Vagina (tissue), 2 donors: ENCODE results near the gene CZIB.

ENCODE experiments used
- POLR2A ChIP-seq, 2 donors: fragments of 450-650 bp; IDR thresholded peaks; one replicate each; pipeline ENCODE4 v1.6.1; 2017; ENCODE audit warnings: antibody characterized with exemption in 2 of 2, mild to moderate bottlenecking in 2 of 2, moderate library complexity in 2 of 2
- POLR2AphosphoS5 ChIP-seq, 2 donors: sonication (generic); formaldehyde crosslinking; IDR thresholded peaks; one replicate each; pipeline ENCODE4 v1.9.0; 2017; ENCODE audit warnings: antibody characterized with exemption in 2 of 2, mild to moderate bottlenecking in 2 of 2, low read depth in 1 of 2; ENCODE audit not compliant: insufficient read depth in 1 of 2
- TF ChIP-seq, protein P1 (sequence below), 3 experiments: fragments of 450-650 bp in 2 of 3; fragments of 200-600 bp in 1 of 3; sonication (generic) in 1 of 3; IDR thresholded peaks; one replicate each; pipeline ENCODE4 v1.5.1; 2017 to 2019; ENCODE audit warnings: antibody characterized with exemption in 3 of 3, mild to moderate bottlenecking in 2 of 3, moderate library complexity in 2 of 3

DNA sequence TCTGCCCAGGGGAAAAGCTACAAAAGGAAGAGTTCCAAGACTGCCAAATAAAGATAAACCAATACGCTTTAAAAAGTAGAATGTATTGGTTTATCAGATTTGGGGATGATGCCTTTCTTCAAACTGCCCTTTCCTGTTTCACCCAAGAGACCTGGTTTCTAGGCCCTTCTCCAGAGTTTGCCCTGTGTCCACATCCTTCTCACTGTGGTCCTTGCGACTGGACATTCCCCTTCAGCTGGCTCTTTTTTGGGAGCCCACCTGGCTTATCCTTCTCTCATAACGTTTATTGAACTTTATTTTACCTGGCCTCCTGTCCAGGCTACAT, 490 bp upstream of the CZIB start:
- TF ChIP-seq, protein P1, sequence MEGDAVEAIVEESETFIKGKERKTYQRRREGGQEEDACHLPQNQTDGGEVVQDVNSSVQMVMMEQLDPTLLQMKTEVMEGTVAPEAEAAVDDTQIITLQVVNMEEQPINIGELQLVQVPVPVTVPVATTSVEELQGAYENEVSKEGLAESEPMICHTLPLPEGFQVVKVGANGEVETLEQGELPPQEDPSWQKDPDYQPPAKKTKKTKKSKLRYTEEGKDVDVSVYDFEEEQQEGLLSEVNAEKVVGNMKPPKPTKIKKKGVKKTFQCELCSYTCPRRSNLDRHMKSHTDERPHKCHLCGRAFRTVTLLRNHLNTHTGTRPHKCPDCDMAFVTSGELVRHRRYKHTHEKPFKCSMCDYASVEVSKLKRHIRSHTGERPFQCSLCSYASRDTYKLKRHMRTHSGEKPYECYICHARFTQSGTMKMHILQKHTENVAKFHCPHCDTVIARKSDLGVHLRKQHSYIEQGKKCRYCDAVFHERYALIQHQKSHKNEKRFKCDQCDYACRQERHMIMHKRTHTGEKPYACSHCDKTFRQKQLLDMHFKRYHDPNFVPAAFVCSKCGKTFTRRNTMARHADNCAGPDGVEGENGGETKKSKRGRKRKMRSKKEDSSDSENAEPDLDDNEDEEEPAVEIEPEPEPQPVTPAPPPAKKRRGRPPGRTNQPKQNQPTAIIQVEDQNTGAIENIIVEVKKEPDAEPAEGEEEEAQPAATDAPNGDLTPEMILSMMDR (IDR thresholded peaks at IDR 0.05) = no peak
- TF ChIP-seq POLR2A (IDR thresholded peaks at IDR 0.05) = no peak
- TF ChIP-seq POLR2AphosphoS5 (IDR thresholded peaks at IDR 0.05; ENCODE audit: insufficient read depth in 1 of 2, low read depth in 1 of 2) = no peak
